Common myeloid progenitor, CD34-positive (primary cell): Measurements from ENCODE around the gene CTNNA2.

Experiments
- CTCF ChIA-PET: fragments of 350-600 bp; sonication (Branson Sonifier 250); formaldehyde crosslinking; loops from one replicate; lab custom pipeline; 2021; ENCODE audit warnings: antibody characterized with exemption; lab: Charles Lee
- POLR2A ChIA-PET: fragments of 350-600 bp; sonication (Branson Sonifier 250); formaldehyde crosslinking; loops from one replicate; lab custom pipeline; 2021; ENCODE audit warnings: antibody characterized with exemption; lab: Charles Lee
- DNase-seq, 3 donors: peaks; one replicate each; pipeline versions ENCODE4 v3.0.0 to v3.0.0-alpha.2; 2013
- H3K27ac ChIP-seq, 2 experiments: 1 replicate in 1 of 2; 2 replicates in 1 of 2; pipeline ENCODE4 v1.7.0; 2013; ENCODE audit warnings: inconsistent platforms in 2 of 2, low read length in 2 of 2, mild to moderate bottlenecking in 2 of 2, low read depth in 1 of 2, moderate library complexity in 1 of 2; ENCODE audit not compliant: severe bottlenecking in 2 of 2, insufficient read depth in 1 of 2, poor library complexity in 1 of 2
- H3K27me3 ChIP-seq, 5 experiments: replicated peaks in 2 of 5; 1 replicate in 3 of 5; 2 replicates in 2 of 5; pipeline versions ENCODE4 v1.6.1 to v1.7.0; 2013; ENCODE audit warnings: low read length in 4 of 5, mild to moderate bottlenecking in 2 of 5, moderate library complexity in 2 of 5, inconsistent platforms in 1 of 5; ENCODE audit not compliant: insufficient read depth in 5 of 5, control insufficient read depth in 4 of 5
- H3K36me3 ChIP-seq, 4 experiments: 1 replicate in 2 of 4; 2 replicates in 2 of 4; pipeline versions ENCODE4 v1.6.1 to v1.7.0; 2013; ENCODE audit warnings: low read length in 3 of 4, control low read depth in 1 of 4, mild to moderate bottlenecking in 1 of 4; ENCODE audit not compliant: control insufficient read depth in 4 of 4, insufficient read depth in 4 of 4
- H3K4me1 ChIP-seq, 4 experiments: 1 replicate in 3 of 4; 2 replicates in 1 of 4; pipeline versions ENCODE4 v1.6.1 to v1.7.1; 2013; ENCODE audit warnings: low read length in 3 of 4, mild to moderate bottlenecking in 3 of 4, control low read depth in 1 of 4, inconsistent platforms in 1 of 4, moderate library complexity in 1 of 4; ENCODE audit not compliant: control insufficient read depth in 4 of 4, insufficient read depth in 4 of 4; ENCODE audit errors: control extremely low read depth in 1 of 4
- H3K4me3 ChIP-seq, 7 experiments: 1 replicate in 4 of 7; 2 replicates in 3 of 7; pipeline versions ENCODE4 v1.5.1 to v1.7.0; 2013; ENCODE audit warnings: mild to moderate bottlenecking in 7 of 7, low read length in 6 of 7, moderate library complexity in 6 of 7, inconsistent platforms in 2 of 7, low read depth in 2 of 7, control low read depth in 1 of 7; ENCODE audit not compliant: insufficient read depth in 4 of 7, control insufficient read depth in 1 of 7; ENCODE audit errors: extremely low read depth in 1 of 7
- H3K9me3 ChIP-seq, 5 experiments: 1 replicate in 4 of 5; 2 replicates in 1 of 5; pipeline versions ENCODE4 v1.6.1 to v1.7.1; 2013; ENCODE audit warnings: low read length in 4 of 5, mild to moderate bottlenecking in 2 of 5, inconsistent platforms in 1 of 5, low read depth in 1 of 5, moderate library complexity in 1 of 5; ENCODE audit not compliant: control insufficient read depth in 4 of 5, insufficient read depth in 2 of 5; ENCODE audit errors: control extremely low read depth in 1 of 5
- WGBS: methylation state at CpG from one replicate; pipeline ENCODE4 v1.1.5; 2013; ENCODE audit not compliant: insufficient coverage; 5-methylcytosine and 5-hydroxymethylcytosine counted together

The CTNNA2 gene

DNA sequence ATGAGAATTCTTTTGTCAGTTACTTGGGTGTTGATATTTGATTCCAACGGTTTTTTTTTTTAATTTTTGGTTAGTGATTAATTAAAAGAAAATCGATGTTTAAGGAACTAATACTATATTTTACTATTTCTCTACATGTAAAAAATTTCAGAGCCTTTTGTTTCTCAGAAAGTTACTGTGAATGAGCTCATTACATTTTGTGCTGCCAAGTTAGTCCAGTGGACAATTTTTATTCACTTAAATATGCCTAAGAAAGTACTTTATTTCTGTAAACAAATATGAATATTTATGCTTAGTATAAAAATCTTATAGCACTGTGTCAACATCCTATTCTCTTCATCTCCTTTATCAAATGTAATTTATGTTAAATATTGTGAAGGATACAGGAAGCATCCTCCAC is 309.3 kb downstream of the CTNNA2 start:
- Histone ChIP-seq H3K4me3 (no peak overlapping the region), H3K36me3 (no peaks in the 10 kb centered on the region), H3K9me3 (no peaks in the 10 kb centered on the region), H3K4me1 (no peaks in the 10 kb centered on the region), H3K27ac (no peak overlapping the region), H3K27me3 (no peaks in the 10 kb centered on the region)
- WGBS = no CpG with 5 or more reads among the region's 2 CpGs
- ChIA-PET POLR2A (no interaction called here), CTCF (no interaction called here)
- no peak for DNase-seq

DNA sequence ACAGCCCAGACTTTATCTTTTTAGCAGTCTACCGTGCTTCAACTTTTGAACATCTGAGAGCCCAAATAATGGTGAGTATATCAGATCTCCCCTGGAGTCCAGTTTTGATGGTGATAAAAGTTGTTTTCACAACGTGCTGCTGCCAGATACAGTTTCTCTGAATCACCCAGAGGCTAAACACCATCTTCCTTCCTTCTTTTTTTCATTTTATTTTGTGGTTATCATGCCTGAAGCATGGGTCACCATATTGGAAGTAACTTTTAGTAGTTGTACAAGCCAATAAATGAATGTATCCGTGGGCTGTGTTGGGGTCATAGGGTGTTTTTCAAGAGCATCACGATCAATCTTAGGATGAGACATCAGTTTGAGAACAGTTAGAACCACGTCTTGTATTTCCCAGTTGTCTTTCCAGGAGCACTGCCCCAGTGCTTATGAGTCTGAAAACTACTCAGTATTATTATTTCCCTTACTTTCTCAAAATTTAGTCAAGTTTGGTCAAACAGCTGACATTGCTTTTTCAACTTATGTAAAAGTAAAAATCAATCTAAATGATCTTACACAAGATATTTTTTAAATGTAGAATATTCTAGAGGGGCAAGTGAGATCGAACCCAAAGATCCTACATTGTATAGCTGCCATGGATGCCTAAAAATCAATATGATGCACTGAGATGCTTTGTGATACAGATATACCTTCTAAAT is 311.4 kb downstream of the CTNNA2 start:
- POLR2A ChIA-PET = no interaction called here
- CTCF ChIA-PET = interaction anchor here (0.7 kb wide), 1 partner anchor 280 kb away, joined by 3 read pairs; no protein-coding TSS in a partner anchor

DNA sequence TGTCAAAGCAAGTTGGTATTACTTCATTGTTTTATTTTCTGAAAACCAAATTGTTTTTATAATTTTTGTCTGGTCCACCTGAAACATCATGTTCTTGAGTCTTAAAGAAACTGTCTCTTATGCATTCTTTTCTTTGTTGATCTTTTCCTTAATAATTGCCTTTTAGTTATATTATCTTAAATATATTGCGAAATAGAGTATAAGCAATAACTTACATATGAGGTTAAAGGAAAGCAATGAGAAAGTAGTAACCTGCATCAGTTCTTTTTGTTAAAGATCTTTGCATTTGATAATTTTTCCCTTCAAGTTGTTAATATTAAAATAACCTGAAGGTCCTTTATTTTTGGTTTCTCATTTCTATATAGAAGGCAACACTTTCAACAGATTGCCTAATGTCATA is 315.0 kb downstream of the CTNNA2 start:
- no CpG with 5 or more reads among the region's 1 CpG for WGBS
- POLR2A ChIA-PET = no interaction called here
- no peak overlapping the region for H3K27ac ChIP-seq
- DNase-seq = no peak
- no peaks in the 10 kb centered on the region for H3K9me3 ChIP-seq
- no peaks in the 10 kb centered on the region for H3K36me3 ChIP-seq
- H3K4me1 ChIP-seq = no peaks in the 10 kb centered on the region
- no peaks in the 10 kb centered on the region for H3K27me3 ChIP-seq
- CTCF ChIA-PET = no interaction called here
- no peak overlapping the region for H3K4me3 ChIP-seq

More for the DNA sequence above, 311.4 kb downstream of the CTNNA2 start:
- Histone ChIP-seq H3K4me3 (no peak overlapping the region), H3K27me3 (no peaks in the 10 kb centered on the region), H3K36me3 (no peaks in the 10 kb centered on the region), H3K27ac (no peak overlapping the region), H3K4me1 (no peaks in the 10 kb centered on the region), H3K9me3 (no peaks in the 10 kb centered on the region)
- 85% methylated on average over 3 of the region's 6 CpGs for WGBS
- no peak for DNase-seq

DNA sequence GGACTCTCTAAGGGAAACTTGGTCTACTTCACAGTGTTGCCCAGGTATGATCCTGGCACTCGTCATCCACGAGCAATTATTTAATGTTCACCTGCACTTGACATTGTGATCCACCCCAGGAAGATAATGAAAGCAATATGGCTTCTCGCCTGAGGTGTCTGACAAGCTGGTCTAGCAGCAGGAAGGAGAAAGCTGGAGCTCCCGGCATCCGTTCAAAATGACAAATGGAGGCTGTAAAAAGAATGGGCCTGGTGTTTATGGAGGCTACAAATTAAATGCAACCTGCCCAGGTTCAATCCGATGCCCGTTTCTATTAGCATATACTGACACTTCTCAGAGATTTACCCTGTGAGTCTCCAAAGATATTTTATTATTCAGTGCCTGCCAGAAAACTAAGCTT is 317.6 kb downstream of the CTNNA2 start:
- Histone ChIP-seq H3K4me3 (no peak overlapping the region), H3K4me1 (no peaks in the 10 kb centered on the region), H3K36me3 (no peaks in the 10 kb centered on the region), H3K27ac (no peak overlapping the region), H3K9me3 (no peaks in the 10 kb centered on the region), H3K27me3 (no peaks in the 10 kb centered on the region)
- ChIA-PET CTCF (no interaction called here), POLR2A (no interaction called here)
- no peak for DNase-seq
- 84% methylated on average over 5 of the region's 7 CpGs for WGBS

DNA sequence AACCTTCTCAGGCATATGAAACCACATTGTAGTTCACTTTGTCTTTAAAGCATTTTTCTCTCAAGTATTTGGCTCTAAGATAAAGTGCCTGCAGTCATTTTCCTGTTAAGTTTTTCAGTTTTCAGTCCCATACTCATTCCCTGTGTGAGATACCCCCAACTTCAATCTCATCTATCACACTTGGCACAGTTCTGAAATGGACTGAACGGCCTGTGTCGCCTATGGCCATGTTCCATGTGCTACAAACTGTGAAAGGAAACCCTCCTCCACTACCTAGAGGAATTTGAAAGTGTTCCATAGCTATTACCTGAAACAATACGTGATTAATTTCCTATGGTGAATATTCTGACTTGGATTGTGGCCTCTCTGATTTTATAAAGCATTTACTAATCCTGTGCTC is 319.1 kb downstream of the CTNNA2 start:
- Histone ChIP-seq H3K27me3 (no peaks in the 10 kb centered on the region), H3K4me1 (no peaks in the 10 kb centered on the region), H3K36me3 (no peaks in the 10 kb centered on the region), H3K4me3 (no peak overlapping the region), H3K27ac (no peak overlapping the region), H3K9me3 (no peaks in the 10 kb centered on the region)
- no peak for DNase-seq
- ChIA-PET POLR2A (no interaction called here), CTCF (no interaction called here)
- no CpG with 5 or more reads among the region's 3 CpGs for WGBS

DNA sequence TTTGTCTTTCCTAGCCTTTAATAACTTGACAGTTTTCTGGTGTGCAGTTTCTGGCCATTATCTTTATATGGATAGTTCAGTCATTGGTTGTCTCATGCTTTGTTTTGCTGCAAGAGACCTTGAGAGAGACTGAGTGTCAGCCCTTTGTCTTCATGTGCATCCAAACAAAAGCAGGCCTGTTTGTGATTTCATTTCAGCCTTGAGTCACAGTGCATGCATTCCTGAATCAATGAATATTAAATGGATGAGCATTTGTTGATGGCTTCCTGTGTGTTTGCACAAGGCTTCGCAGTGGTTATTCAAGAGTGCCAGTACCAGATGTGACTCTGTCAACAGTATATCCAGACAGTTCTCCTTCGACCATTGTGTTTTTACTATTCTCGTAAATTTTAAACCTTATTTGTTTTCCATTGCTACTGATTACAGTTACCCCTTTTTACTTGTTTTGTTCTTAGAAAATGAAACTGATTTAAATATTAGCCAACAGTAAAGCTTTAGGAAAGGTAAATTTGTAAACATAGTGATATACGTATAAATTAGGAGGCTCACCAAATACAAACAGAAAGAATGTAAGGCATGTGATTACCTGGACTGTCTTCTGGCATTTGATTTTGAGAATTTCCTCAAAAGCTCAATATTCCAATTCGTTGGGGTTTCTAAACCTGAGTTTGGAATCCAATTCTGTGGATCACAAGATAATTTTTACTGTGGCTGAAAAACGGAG is 319.8 kb downstream of the CTNNA2 start:
- Histone ChIP-seq H3K27me3 (no peaks in the 10 kb centered on the region), H3K36me3 (no peaks in the 10 kb centered on the region), H3K4me3 (no peak overlapping the region), H3K27ac (no peak overlapping the region), H3K4me1 (no peaks in the 10 kb centered on the region), H3K9me3 (no peaks in the 10 kb centered on the region)
- no peak for DNase-seq
- POLR2A ChIA-PET = no interaction called here
- CTCF ChIA-PET = no interaction called here
- WGBS = 47% methylated on average over 3 of the region's 6 CpGs

DNA sequence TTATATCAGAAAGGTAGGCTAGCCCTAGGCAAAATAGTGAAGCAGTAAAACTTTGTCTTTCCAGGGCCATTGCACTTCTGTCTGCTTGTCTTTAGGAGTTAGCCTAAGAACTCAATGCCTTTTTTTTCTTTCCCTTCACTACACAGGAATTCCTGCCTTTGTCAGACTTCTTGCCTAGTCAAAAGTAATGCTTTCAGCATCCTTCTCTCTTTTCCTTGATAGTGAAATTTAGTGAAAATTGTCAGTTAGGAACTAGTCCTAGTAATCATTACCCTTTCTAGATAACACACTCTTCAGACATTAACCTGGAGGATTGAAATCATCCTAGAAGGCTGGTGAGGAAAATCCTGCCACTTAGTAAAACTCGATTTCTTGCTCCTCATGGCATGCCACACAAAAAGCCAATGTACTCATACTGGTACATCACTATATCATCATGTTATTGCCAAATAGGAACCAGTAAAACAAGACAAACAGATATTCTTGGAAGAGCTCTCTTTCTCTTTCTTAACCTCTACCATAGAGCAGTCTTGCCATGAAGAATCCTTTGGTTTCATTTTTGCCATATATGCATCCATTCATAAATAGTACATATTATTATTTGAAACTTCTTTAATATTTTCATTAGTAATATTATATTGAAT is 320.5 kb downstream of the CTNNA2 start:
- Histone ChIP-seq H3K4me3 (no peak overlapping the region), H3K4me1 (no peaks in the 10 kb centered on the region), H3K9me3 (no peaks in the 10 kb centered on the region), H3K27me3 (no peaks in the 10 kb centered on the region), H3K27ac (no peak overlapping the region), H3K36me3 (no peaks in the 10 kb centered on the region)
- no peak for DNase-seq
- CTCF ChIA-PET = interaction anchor here (0.7 kb wide), 1 partner anchor 16 kb away, joined by 3 read pairs; no protein-coding TSS in a partner anchor
- 80% methylated on average over 1 of the region's 1 CpG for WGBS
- POLR2A ChIA-PET = no interaction called here
